ENCODE results near the gene THAP2.

The THAP2 gene

DNA sequence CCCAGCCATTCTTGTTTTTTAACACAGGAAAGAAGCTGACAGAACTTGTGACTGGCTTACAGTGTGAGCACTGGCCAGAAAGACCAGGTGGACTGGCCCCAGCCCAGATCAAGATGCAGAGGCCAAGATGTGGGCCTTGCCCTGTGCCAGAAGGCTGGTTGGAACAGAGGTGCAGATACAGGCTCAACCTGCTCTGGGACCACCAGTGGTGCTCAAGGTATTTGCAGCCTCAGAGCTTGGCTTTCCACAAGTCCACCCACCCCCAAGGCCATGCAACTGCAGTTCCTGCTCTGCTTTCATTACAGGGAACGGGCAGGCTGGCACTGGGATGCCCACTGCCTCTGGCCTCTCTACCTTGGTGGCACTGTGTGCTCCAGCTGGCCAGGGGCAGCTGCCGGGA is 23.8 kb upstream of the THAP2 start:
- TF ChIP-seq TAF1 (IDR thresholded peaks at IDR 0.05; ENCODE audit: borderline replicate concordance, insufficient read depth, low read length) (no peak), FOXP2 (optimal IDR thresholded peaks at IDR 0.05; ENCODE audit: borderline replicate concordance, extremely low read depth, extremely low read length, insufficient read depth) (no peak), POLR2AphosphoS5 (IDR thresholded peaks at IDR 0.05; ENCODE audit: low read depth, low read length) (no peak), SIN3A (IDR thresholded peaks at IDR 0.05; ENCODE audit: borderline replicate concordance, insufficient read depth, low read length) (no peak)
- TF ChIP-seq, protein P1, sequence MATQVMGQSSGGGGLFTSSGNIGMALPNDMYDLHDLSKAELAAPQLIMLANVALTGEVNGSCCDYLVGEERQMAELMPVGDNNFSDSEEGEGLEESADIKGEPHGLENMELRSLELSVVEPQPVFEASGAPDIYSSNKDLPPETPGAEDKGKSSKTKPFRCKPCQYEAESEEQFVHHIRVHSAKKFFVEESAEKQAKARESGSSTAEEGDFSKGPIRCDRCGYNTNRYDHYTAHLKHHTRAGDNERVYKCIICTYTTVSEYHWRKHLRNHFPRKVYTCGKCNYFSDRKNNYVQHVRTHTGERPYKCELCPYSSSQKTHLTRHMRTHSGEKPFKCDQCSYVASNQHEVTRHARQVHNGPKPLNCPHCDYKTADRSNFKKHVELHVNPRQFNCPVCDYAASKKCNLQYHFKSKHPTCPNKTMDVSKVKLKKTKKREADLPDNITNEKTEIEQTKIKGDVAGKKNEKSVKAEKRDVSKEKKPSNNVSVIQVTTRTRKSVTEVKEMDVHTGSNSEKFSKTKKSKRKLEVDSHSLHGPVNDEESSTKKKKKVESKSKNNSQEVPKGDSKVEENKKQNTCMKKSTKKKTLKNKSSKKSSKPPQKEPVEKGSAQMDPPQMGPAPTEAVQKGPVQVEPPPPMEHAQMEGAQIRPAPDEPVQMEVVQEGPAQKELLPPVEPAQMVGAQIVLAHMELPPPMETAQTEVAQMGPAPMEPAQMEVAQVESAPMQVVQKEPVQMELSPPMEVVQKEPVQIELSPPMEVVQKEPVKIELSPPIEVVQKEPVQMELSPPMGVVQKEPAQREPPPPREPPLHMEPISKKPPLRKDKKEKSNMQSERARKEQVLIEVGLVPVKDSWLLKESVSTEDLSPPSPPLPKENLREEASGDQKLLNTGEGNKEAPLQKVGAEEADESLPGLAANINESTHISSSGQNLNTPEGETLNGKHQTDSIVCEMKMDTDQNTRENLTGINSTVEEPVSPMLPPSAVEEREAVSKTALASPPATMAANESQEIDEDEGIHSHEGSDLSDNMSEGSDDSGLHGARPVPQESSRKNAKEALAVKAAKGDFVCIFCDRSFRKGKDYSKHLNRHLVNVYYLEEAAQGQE (IDR thresholded peaks at IDR 0.05; ENCODE audit: insufficient read depth in 1 of 2, low read depth in 2 of 2, low read length in 2 of 2), result no peak

DNA sequence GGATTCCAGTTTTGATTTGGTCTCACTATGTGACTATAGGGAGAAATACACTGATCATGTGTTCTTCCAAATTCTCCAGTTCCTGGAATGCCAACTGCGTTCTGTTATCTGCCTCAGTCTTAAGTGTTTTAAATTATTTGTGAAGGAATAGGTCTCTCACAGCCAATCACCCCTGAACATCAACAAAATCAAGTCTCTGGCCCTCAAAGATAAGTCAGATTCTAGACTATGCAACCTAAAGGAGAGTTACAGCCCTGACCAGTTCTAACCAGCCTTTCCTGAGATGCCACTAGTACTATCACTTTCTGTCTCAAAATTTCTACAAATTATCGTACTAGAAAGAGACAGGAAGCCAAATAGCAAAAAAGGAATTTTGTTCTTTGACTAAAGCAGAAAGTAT is 22.7 kb upstream of the THAP2 start:
- TF ChIP-seq POLR2AphosphoS5 (IDR thresholded peaks at IDR 0.05; ENCODE audit: low read depth, low read length) (no peak), TAF1 (IDR thresholded peaks at IDR 0.05; ENCODE audit: borderline replicate concordance, insufficient read depth, low read length) (no peak), SIN3A (IDR thresholded peaks at IDR 0.05; ENCODE audit: borderline replicate concordance, insufficient read depth, low read length) (no peak), FOXP2 (optimal IDR thresholded peaks at IDR 0.05; ENCODE audit: borderline replicate concordance, extremely low read depth, extremely low read length, insufficient read depth) (no peak)
- TF ChIP-seq, protein P1 (IDR thresholded peaks at IDR 0.05; ENCODE audit: insufficient read depth in 1 of 2, low read depth in 2 of 2, low read length in 2 of 2), result no peak

DNA sequence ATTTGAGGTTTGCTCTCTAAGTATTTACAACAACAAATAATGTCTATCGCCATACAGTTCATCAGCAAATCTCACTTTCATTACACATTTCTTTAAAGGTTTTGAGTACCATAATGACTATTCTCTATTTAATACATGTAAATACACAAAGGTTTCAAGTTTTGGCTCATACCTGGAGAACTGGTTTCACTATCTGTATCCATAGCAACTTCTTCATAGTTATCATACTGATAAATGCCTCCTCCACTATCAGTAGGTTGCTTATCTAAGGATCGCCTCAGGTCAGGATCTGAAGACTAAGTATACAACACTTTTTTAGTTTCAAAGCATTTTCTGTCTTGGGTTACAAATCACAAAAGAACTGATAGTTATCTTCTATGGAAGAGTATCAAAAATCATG is 21.8 kb upstream of the THAP2 start:
- TF ChIP-seq POLR2AphosphoS5 (IDR thresholded peaks at IDR 0.05; ENCODE audit: low read depth, low read length) (no peak), TAF1 (IDR thresholded peaks at IDR 0.05; ENCODE audit: borderline replicate concordance, insufficient read depth, low read length) (no peak), SIN3A (IDR thresholded peaks at IDR 0.05; ENCODE audit: borderline replicate concordance, insufficient read depth, low read length) (no peak), FOXP2 (optimal IDR thresholded peaks at IDR 0.05; ENCODE audit: borderline replicate concordance, extremely low read depth, extremely low read length, insufficient read depth) (no peak)
- TF ChIP-seq, protein P1 (IDR thresholded peaks at IDR 0.05; ENCODE audit: insufficient read depth in 1 of 2, low read depth in 2 of 2, low read length in 2 of 2), result no peak

DNA sequence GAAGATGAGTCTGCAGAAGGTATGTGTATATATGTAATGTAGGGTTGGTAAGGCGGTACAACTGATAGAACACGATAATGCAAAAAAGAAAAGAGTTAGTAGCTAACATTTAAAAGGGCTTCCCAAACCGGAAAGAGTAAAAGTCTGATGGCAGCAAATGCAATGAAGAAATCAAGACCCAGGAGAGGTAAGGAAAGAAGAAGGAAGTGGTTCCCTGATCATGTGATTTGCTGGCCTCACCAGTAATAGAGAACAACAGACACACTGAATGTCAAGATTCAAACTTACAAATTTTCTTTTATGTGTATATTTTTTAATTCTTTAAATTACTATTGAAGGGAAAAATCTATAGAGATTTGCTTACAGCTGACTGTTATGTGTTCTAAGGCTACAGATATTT is 18.8 kb upstream of the THAP2 start:
- TF ChIP-seq SIN3A (IDR thresholded peaks at IDR 0.05; ENCODE audit: borderline replicate concordance, insufficient read depth, low read length), result no peak
- TF ChIP-seq, protein P1 (IDR thresholded peaks at IDR 0.05; ENCODE audit: insufficient read depth in 1 of 2, low read depth in 2 of 2, low read length in 2 of 2), result no peak
- no peak for TF ChIP-seq TAF1 (IDR thresholded peaks at IDR 0.05; ENCODE audit: borderline replicate concordance, insufficient read depth, low read length)
- TF ChIP-seq POLR2AphosphoS5 (IDR thresholded peaks at IDR 0.05; ENCODE audit: low read depth, low read length), result no peak
- no peak for TF ChIP-seq FOXP2 (optimal IDR thresholded peaks at IDR 0.05; ENCODE audit: borderline replicate concordance, extremely low read depth, extremely low read length, insufficient read depth)

DNA sequence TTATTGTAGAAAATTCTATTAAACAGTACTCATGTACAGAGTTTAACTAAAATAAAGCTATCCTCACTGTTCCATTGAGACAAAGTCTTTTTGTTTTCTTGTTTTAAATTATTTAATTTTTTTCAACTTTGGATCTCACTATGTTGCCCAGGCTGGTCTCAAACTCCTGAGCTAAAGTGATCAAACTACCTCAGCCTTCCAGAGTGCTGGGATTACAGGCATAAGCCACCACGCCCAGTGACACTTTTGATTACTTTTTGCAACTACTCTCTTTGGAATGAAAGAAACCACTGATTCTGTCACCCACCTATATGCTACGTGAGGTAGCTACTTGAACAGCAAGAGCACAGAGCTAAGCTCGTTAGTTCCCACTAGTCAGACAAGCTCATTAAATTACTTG is 17.6 kb upstream of the THAP2 start:
- no peak for TF ChIP-seq SIN3A (IDR thresholded peaks at IDR 0.05; ENCODE audit: borderline replicate concordance, insufficient read depth, low read length)
- TF ChIP-seq FOXP2 (optimal IDR thresholded peaks at IDR 0.05; ENCODE audit: borderline replicate concordance, extremely low read depth, extremely low read length, insufficient read depth), result no peak
- TF ChIP-seq, protein P1 (IDR thresholded peaks at IDR 0.05; ENCODE audit: insufficient read depth in 1 of 2, low read depth in 2 of 2, low read length in 2 of 2), result no peak
- TF ChIP-seq TAF1 (IDR thresholded peaks at IDR 0.05; ENCODE audit: borderline replicate concordance, insufficient read depth, low read length), result no peak
- no peak for TF ChIP-seq POLR2AphosphoS5 (IDR thresholded peaks at IDR 0.05; ENCODE audit: low read depth, low read length)

Data from PFSK-1 (cell line).